NB4 (cell line): ENCODE measurements around the gene FRMD5.

Experiments used
- DNase-seq: peaks from one replicate; pipeline ENCODE4 v3.0.0; 2010; ENCODE audit warnings: low read depth
- H3K4me3 ChIP-seq: one replicate; pipeline ENCODE4 v1.5.1; 2011; ENCODE audit warnings: mild to moderate bottlenecking, low read depth, low read length, moderate library complexity
- MYC ChIP-seq: IDR thresholded peaks from 2 replicates; pipeline ENCODE4 v1.6.1; 2011; ENCODE audit warnings: low read depth, low read length
- POLR2A ChIP-seq: IDR thresholded peaks from 2 replicates; pipeline ENCODE4 v1.6.1; 2011; ENCODE audit warnings: mild to moderate bottlenecking; ENCODE audit not compliant: insufficient read length; ENCODE audit errors: extremely low read depth
- TF ChIP-seq, protein P1 (sequence below): IDR thresholded peaks from one replicate; pipeline ENCODE4 v1.5.1; 2012; ENCODE audit warnings: low read depth, low read length
- TF ChIP-seq, protein P2 (sequence below): IDR thresholded peaks from 2 replicates; pipeline ENCODE4 v1.6.1; 2011; ENCODE audit warnings: low read depth, low read length

FRMD5 gene

DNA sequence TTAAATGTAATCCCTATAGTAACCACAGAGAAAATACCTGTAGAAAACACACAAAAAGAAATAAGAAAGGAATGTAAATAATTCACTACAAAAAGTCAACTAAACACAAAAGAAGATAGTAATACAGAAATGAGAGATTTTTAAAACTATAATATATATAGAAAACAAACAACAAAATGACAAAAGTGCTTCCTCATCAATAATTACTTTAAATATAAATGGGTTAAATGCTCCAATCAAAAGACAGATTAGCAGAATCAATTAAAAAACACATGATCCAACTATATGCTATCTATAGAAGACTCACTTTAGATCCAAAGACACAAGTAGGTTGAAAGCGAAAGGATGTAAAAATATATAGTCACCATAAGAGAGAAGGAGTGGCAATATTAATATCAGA, 45.8 kb downstream of the FRMD5 start:
- no peak for DNase-seq
- TF ChIP-seq, protein P1, sequence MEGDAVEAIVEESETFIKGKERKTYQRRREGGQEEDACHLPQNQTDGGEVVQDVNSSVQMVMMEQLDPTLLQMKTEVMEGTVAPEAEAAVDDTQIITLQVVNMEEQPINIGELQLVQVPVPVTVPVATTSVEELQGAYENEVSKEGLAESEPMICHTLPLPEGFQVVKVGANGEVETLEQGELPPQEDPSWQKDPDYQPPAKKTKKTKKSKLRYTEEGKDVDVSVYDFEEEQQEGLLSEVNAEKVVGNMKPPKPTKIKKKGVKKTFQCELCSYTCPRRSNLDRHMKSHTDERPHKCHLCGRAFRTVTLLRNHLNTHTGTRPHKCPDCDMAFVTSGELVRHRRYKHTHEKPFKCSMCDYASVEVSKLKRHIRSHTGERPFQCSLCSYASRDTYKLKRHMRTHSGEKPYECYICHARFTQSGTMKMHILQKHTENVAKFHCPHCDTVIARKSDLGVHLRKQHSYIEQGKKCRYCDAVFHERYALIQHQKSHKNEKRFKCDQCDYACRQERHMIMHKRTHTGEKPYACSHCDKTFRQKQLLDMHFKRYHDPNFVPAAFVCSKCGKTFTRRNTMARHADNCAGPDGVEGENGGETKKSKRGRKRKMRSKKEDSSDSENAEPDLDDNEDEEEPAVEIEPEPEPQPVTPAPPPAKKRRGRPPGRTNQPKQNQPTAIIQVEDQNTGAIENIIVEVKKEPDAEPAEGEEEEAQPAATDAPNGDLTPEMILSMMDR: no peak
- TF ChIP-seq, protein P2, sequence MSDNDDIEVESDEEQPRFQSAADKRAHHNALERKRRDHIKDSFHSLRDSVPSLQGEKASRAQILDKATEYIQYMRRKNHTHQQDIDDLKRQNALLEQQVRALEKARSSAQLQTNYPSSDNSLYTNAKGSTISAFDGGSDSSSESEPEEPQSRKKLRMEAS: no peak
- TF ChIP-seq MYC (no peak), POLR2A (no peak)
- H3K4me3 ChIP-seq: no peak overlapping the region

DNA sequence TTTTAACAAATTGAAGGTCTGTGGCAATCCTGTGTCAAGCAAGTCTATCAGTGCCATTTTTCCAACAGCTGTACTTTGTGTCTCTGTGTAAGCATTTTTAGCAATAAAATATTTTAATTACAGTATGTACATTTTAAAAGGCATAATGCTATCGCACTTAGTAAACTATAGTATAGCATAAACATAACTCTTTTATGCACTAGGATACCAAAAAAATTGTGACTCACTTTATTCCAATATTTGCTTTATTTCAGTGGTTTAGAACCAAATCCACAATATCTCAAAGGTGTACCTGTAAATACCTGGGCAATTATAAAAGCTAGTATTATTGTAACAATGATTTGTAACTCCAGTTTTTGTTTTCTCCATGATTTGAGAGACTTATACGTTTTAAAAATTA, 46.5 kb downstream of the FRMD5 start:
- no peak overlapping the region for H3K4me3 ChIP-seq
- DNase-seq: no peak
- TF ChIP-seq MYC (no peak), POLR2A (no peak)
- TF ChIP-seq, protein P1: no peak
- TF ChIP-seq, protein P2: no peak

DNA sequence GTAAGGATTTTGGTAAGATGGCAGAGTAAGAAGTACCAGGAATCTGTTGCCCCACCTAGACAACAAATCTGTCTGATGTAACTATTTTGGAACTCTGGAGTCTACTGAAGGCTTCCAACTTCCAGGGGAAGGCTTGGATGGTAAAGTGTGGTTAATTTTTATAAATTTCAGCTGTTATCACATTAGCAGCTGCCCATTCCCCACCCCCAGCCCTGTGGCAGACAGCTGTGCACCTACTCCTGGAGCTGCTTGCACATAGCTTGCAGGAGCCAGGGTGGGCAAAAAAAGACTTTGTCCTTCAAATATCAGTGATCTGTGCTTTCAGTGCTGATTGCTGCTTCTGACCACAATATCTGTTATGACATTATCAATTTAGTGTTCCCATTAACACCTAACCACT, 47.4 kb downstream of the FRMD5 start:
- H3K4me3 ChIP-seq: no peak overlapping the region
- DNase-seq: no peak
- TF ChIP-seq, protein P1: no peak
- TF ChIP-seq POLR2A (no peak), MYC (no peak)
- TF ChIP-seq, protein P2: no peak

DNA sequence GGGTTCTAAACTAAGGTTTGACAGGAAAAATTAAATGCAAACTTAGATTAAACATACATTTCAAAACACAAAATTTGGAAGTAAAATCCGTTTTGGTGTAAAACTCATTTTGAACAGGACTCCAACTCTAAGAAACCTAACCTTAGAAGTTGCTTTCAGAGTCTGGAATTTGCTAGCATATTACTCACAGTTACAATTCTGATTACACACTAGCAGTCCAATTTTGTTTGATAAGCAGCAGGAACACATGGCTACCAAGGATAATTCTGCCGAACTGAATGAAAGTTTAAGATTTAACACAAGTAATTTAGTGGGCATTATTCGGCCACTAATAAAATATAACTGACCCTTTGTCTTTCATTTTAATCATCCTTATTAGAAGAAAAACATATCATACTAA, 49.6 kb downstream of the FRMD5 start:
- TF ChIP-seq, protein P2: no peak
- no peak for TF ChIP-seq MYC
- no peak for TF ChIP-seq POLR2A
- TF ChIP-seq, protein P1: no peak
- H3K4me3 ChIP-seq: no peak overlapping the region
- DNase-seq: no peak

DNA sequence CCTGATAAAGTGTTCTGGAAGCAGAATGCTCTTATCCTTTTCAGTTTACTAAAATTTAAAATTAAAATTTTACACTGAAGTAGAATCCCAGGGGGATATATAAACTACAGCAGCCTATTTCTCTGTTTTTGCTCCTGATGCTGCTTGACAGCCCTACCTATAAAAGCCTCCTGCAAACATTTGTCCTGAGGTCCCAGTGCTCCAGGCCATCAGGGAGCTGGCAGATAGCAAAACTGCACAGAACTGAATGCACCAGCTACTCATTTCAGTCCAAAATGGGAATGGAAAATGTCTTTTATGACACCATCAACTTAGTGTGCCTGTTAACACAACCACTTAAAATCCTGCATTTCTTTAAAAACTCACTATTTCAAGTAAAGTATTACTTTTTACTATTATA, 50.1 kb downstream of the FRMD5 start:
- no peak overlapping the region for H3K4me3 ChIP-seq
- no peak for DNase-seq
- TF ChIP-seq, protein P2: no peak
- TF ChIP-seq POLR2A: no peak
- no peak for TF ChIP-seq MYC
- TF ChIP-seq, protein P1: no peak

DNA sequence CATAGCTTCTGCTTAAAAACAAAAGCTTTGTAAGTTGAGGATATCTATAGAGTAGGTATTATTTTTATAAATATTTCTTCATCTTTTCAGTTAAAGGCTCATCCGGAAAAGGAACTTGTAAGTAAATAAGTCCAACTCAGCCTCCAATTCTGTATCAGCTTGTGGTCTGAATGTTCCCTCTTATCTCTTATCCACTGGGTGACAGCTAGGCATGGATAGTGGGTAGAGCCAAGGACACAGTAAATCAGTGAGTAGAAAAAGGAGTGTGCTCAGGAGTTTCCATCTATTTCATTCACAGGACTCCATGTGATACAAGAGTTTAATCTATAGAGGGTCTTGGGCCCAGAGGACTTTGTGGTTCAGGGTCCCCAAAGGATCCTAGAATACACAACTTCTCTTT, 50.9 kb downstream of the FRMD5 start:
- no peak for DNase-seq
- no peak overlapping the region for H3K4me3 ChIP-seq
- TF ChIP-seq MYC (no peak), POLR2A (no peak)
- TF ChIP-seq, protein P1: no peak
- TF ChIP-seq, protein P2: no peak
